Smooth muscle cell (in vitro differentiated cells): Measurements from ENCODE around the gene CERS5. TPM values are rescaled to one million over a fixed set of nuclear protein-coding genes. Genes with fewer than 3 reads are reported as not detected.
"Not testable (repeated sequence)": the region's sequence is repeated elsewhere in the genome, so short reads cannot be mapped to it uniquely, and the experiment has no call there.

ENCODE experiments used
- DNase-seq: peaks from one replicate; lab custom pipeline; 2025; ENCODE audit not compliant: unreplicated experiment; lab: John Stamatoyannopoulos, UW
- H2AFZ ChIP-seq: fragments of 200-600 bp; sonication (generic); 2 replicates; pipeline ENCODE4 v1.6.0; 2016; ENCODE audit warnings: antibody characterized with exemption, low read depth, mild to moderate bottlenecking
- H3F3A ChIP-seq: fragments of 200-600 bp; sonication (generic); 2 replicates; pipeline ENCODE4 v1.6.0; 2017; ENCODE audit warnings: antibody characterized with exemption, low read depth
- H3K27ac ChIP-seq: fragments of 200-600 bp; sonication (generic); 2 replicates; pipeline ENCODE4 v1.5.1; 2016; ENCODE audit warnings: low read depth, mild to moderate bottlenecking
- H3K27me3 ChIP-seq: fragments of 200-600 bp; sonication (generic); 2 replicates; pipeline ENCODE4 v1.6.1; 2016; ENCODE audit warnings: low read depth, mild to moderate bottlenecking
- H3K36me3 ChIP-seq: fragments of 200-600 bp; sonication (generic); 2 replicates; pipeline ENCODE4 v1.5.1; 2016; ENCODE audit warnings: low read depth
- H3K4me1 ChIP-seq: fragments of 200-600 bp; sonication (generic); 2 replicates; pipeline ENCODE4 v1.5.1; 2016; ENCODE audit warnings: low read depth
- H3K4me2 ChIP-seq: fragments of 200-600 bp; sonication (generic); 2 replicates; pipeline ENCODE4 v1.6.0; 2016; ENCODE audit warnings: mild to moderate bottlenecking
- H3K4me3 ChIP-seq: fragments of 200-600 bp; sonication (generic); 2 replicates; pipeline ENCODE4 v1.5.1; 2016; ENCODE audit warnings: mild to moderate bottlenecking
- H3K79me2 ChIP-seq: fragments of 200-600 bp; sonication (generic); 2 replicates; pipeline ENCODE4 v1.6.0; 2016; ENCODE audit warnings: low read depth, mild to moderate bottlenecking
- H3K9ac ChIP-seq: fragments of 200-600 bp; sonication (generic); 2 replicates; pipeline ENCODE4 v1.6.0; 2016; ENCODE audit warnings: low read depth
- H3K9me3 ChIP-seq: fragments of 200-600 bp; sonication (generic); replicated peaks from 2 replicates; pipeline ENCODE4 v1.5.1; 2016; ENCODE audit warnings: low read depth
- H4K20me1 ChIP-seq: fragments of 200-600 bp; sonication (generic); 2 replicates; pipeline ENCODE4 v1.6.0; 2016; ENCODE audit warnings: low read depth
- CTCF ChIP-seq: fragments of 200-600 bp; sonication (generic); IDR thresholded peaks from 2 replicates; pipeline ENCODE4 v1.5.1; 2017; ENCODE audit warnings: borderline replicate concordance, mild to moderate bottlenecking, antibody characterized with exemption; ENCODE audit not compliant: insufficient read depth, poor library complexity, severe bottlenecking
- WGBS: methylation state at CpG from one replicate; pipeline ENCODE4 v1.1.7; 2016; ENCODE audit warnings: low lambda C conversion rate; 5-methylcytosine and 5-hydroxymethylcytosine counted together
- polyA plus RNA-seq: library from polyadenylated mRNA; unstranded; fragments of >200 nt; fragmentation: Nextera tagmentation; extraction: Ambion mirVana; gene quantifications from 2 replicates; pipeline ENCODE4 v1.2.1, GENCODE V29; 2016
- total RNA-seq: library from RNA; depleted of rRNA; stranded (reverse); fragments of >200 nt; gene quantifications from 2 replicates; pipeline ENCODE4 v1.2.3, GENCODE V29; 2014

The CERS5 gene
- total and polyA plus RNA-seq, 2 experiments from 2014 or later: 53.5 to 102 TPM

- no peak for TF ChIP-seq CTCF
- peak overlapping the region; percentile 48 for H3K27ac ChIP-seq
- H3K9me3 ChIP-seq: no peaks in the 10 kb centered on the region
- peaks cover 98% of the 10 kb centered on the region for H4K20me1 ChIP-seq
- no peaks in the 10 kb centered on the region for H3K4me1 ChIP-seq
- no peak overlapping the region for H3K4me2 ChIP-seq
- H3F3A ChIP-seq: peaks cover 10% of the 10 kb centered on the region
- no peaks in the 10 kb centered on the region for H3K36me3 ChIP-seq
- H3K79me2 ChIP-seq: peaks cover 98% of the 10 kb centered on the region
- no peak overlapping the region for H3K9ac ChIP-seq
- H3K27me3 ChIP-seq: no peaks in the 10 kb centered on the region
- DNase-seq: no peak
- no peak overlapping the region for H2AFZ ChIP-seq
- H3K4me3 ChIP-seq: no peak overlapping the region
Observed at GRCh38 chr12:50156641-50157040, 10.5 kb downstream of the CERS5 start.

- not testable (repeated sequence) for H3K4me2 ChIP-seq, H3K27me3 ChIP-seq, H3K4me1 ChIP-seq, H3K9me3 ChIP-seq, H3K9ac ChIP-seq, H3K4me3 ChIP-seq, H3K36me3 ChIP-seq, DNase-seq, H3K27ac ChIP-seq, H2AFZ ChIP-seq
- Histone ChIP-seq H4K20me1 (peaks cover 98% of the 10 kb centered on the region), H3F3A (peaks cover 10% of the 10 kb centered on the region), H3K79me2 (peaks cover 98% of the 10 kb centered on the region)
- 96% methylated on average over 5 of the region's 5 CpGs for WGBS
Observed at GRCh38 chr12:50154947-50155346, 12.2 kb downstream of the CERS5 start.

GRCh38 chr12:50151047-50151687 lies 16.0 kb downstream of the CERS5 start:
- Histone ChIP-seq H3K4me3 (no peak overlapping the region), H4K20me1 (peaks cover 97% of the 10 kb centered on the region), H3K36me3 (no peaks in the 10 kb centered on the region), H3K4me1 (no peaks in the 10 kb centered on the region), H2AFZ (no peak overlapping the region), H3K79me2 (peaks cover 92% of the 10 kb centered on the region), H3K27ac (no peak overlapping the region), H3K9me3 (no peaks in the 10 kb centered on the region), H3K27me3 (no peaks in the 10 kb centered on the region), H3K9ac (no peak overlapping the region), H3F3A (no peaks in the 10 kb centered on the region), H3K4me2 (no peak overlapping the region)
- no peak for DNase-seq
- no peak for TF ChIP-seq CTCF
- 90% methylated on average over 1 of the region's 1 CpG for WGBS

- Histone ChIP-seq H3F3A (no peaks in the 10 kb centered on the region), H3K4me3 (no peak overlapping the region), H3K27me3 (no peaks in the 10 kb centered on the region), H3K9me3 (no peaks in the 10 kb centered on the region), H3K4me2 (no peak overlapping the region), H2AFZ (no peak overlapping the region), H3K27ac (no peak overlapping the region), H3K36me3 (no peaks in the 10 kb centered on the region), H4K20me1 (peaks cover 99% of the 10 kb centered on the region), H3K79me2 (peaks cover 94% of the 10 kb centered on the region), H3K9ac (no peak overlapping the region), H3K4me1 (no peaks in the 10 kb centered on the region)
- no peak for DNase-seq
- no peak for TF ChIP-seq CTCF
- WGBS: 92% methylated on average over 3 of the region's 3 CpGs
Observed at GRCh38 chr12:50149311-50149710, 17.9 kb downstream of the CERS5 start.

- H3K36me3 ChIP-seq, DNase-seq, H3K9ac ChIP-seq, H2AFZ ChIP-seq, H3F3A ChIP-seq, H3K27me3 ChIP-seq, H3K9me3 ChIP-seq, H3K4me3 ChIP-seq, H3K4me2 ChIP-seq, H3K27ac ChIP-seq, H3K4me1 ChIP-seq: not testable (repeated sequence)
- peaks cover 93% of the 10 kb centered on the region for H3K79me2 ChIP-seq
- 94% methylated on average over 6 of the region's 6 CpGs for WGBS
- H4K20me1 ChIP-seq: peaks cover 99% of the 10 kb centered on the region
Observed at GRCh38 chr12:50148011-50148410, 19.2 kb downstream of the CERS5 start.
